Right kidney (tissue), 1 donor: ENCODE measurements around the gene LSS.
"Not testable (repeated sequence)": the region's sequence is repeated elsewhere in the genome, so short reads cannot be mapped to it uniquely, and the experiment has no call there.

ENCODE experiments used
- DNase-seq: peaks from one replicate; pipeline ENCODE4 v3.0.0-alpha.2; 2016

LSS gene

DNA sequence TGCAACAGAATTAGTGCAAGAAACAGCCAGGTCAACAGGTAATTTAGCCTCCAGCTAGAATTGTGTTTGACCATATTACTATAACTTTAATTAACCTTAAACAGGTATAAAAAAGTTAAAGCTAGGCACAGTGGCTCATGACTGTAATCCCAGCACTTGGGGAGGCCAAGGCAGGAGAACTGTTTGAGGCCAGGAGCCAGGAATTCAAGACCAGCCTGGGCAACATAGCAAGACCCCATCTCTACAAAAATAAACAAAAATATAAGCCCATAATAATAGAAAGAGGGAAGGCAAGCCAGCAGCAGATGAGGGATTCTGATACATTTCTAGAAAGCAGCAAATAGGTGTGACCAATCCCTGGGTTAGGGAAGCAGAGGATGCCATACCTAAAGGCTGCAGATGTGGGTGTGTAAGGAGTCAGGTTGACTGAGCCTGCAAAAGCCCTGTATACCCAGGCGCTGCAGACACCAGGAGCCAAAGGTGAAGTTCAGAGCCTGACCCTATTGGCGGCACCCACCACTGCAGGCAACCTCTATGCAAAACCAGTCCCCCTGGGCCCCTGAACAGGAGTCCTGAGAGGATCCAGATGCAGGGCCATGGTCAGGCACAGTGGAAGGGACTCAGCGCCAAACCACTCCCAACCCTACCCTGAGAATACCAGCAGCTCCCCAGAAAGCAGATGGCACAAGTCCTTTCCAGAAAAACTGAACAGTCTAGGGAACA is 19.3 kb upstream of the LSS start:
- no peak for DNase-seq

DNA sequence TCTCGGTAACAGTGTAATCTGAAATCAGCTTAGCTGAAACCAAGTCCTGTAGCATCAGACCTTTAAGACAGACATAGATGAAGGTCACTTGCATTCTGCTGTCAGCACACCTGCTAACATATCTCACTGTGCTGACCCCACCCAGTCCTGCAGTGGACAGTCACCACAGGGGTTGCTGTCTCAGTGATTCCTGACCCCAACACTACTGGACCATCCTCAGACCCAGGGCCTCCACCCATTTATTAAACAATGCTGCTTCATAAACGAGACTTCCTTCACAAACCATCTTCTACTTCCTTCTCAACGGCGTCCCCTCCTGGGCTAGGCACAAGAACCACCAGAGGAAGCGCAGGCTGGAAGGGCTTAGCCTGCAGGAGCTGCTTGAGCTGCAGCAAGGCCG is 17.8 kb upstream of the LSS start:
- DNase-seq: no peak

DNA sequence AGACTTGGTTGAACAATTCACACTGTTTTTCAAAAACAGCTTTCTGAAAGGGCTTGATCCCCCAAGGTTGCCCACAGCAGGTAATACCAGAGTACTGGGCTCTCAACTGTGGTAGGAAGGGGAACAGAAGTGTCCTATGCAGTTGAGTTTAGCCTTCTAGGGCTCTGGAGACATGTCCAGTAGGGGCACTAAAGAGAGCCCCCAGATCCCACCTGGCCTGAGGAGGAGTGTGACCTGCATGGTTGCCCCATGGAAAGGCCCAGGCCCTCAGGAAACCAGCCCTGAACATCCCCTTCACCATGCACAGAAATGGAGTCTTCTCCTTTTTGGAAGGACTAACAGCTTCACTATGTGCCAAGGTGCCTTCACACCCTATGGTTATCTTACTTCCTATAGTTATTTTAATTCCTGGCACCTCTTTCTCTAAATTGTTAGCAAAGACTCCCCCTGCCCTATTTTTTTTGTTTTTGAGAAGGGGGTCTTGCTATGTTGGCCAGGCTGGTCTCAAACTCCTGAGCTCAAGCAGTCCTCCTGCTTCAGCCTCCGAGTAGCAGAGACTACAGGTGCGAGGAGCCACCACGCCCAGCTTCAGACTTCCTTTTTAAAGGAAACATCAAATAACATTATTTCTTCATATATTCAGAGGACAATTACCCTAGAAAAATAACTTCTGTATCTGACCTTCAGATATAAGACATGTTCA is 16.8 kb upstream of the LSS start:
- DNase-seq: no peak

DNA sequence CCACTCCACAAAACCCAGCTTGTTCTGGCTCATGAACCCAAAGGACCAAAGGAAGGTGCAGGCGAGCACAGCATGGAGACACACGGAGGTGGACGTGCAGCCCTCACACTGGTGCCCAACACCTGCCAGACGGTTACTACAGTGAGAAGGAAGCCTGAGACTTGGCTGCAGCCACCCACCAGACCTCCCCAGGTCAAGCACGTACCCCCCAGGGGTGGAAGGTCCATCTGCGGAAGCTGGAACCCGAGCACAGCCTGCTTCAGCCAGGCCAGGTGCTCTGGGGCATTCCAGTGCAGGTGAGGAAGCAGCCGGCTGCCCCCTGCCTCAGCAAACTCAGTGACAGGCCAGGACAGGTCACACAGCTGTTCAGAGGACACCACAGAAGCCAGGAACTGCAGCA is 16.0 kb upstream of the LSS start:
- DNase-seq: no peak

DNA sequence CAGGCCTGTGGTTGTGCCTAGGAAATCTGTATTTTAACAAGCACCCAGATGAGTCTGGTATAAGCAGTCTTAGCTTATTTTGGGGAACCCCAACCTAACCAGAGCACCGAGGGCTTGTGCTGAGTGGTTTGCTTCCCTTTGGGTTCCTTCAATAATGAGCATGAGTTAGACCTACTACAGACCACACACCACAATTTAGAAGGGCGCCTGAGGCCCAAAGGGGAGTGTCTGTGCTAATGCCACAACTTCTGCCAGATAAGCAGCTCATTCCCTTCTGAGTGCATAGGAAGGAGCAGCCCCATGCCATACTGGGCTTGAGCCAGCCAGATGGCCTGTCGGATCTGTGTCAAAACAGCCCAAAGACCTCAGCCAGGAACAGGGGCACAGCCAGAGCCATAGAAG is 15.4 kb upstream of the LSS start:
- no peak for DNase-seq

DNA sequence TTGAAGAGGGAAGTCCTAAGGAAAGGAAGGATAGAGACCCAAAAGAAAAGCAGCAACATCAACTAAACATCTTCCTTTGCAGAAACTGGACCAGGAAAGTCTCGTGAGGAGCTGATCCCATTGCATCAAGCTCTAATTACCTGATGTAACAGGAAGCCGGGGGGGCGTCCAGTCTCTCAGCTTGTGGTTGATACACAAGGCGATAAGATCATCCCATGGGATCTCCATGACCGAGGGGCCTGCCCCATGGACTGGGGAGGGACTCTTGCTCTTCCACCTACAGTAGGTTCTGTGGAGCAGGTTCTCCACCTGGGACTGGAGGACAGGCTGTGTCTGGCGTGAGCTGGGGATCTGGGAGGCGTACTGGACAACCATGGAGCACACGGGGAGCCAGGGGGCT is 14.8 kb upstream of the LSS start:
- no peak for DNase-seq

DNA sequence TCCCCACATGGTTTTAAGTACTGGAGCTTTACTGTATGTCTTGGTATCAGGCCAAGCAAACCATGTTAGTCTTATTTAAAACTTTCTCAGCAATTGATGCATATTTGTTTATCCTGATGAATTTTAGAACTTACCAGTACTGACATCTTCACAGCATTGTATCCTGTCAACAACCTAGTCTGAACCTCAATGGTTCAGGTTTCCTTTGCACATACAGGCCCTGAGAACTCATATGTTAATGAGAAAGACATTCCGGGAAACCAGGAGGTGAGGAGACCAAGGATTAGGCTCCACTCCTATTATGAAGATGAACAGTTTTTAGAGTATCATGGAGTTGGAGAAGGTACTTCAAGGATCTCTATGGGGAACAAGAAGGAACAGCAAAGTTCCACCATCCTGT is 13.0 kb upstream of the LSS start:
- not testable (repeated sequence) for DNase-seq

DNA sequence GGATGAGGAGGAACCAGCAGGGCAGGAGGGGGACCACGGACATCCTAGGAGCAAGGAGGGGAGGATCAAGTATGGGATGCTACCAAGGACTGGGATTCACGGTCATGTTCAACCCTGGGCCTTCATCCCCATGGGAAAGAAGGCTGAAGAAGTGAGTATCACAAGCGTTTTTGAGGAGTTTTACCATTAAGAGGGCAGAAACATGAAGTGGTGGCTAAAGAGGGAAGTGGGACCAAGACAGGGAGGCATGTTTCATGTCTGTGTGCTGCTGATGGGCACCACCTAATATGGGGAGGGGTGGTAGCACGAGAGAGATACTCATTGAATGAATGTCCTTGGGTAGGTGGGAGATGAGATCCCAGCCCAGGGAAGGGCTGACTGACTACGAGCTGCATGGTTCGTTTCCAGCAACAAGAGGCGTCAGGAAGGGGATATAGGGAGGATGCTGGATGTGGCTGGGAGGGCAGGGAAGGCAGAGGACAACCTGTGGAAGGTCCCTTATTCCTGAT is 11.3 kb upstream of the LSS start:
- DNase-seq: no peak

GRCh38 chr21:46237474-46237873 is 8.9 kb upstream of the LSS start:
- no peak for DNase-seq

DNA sequence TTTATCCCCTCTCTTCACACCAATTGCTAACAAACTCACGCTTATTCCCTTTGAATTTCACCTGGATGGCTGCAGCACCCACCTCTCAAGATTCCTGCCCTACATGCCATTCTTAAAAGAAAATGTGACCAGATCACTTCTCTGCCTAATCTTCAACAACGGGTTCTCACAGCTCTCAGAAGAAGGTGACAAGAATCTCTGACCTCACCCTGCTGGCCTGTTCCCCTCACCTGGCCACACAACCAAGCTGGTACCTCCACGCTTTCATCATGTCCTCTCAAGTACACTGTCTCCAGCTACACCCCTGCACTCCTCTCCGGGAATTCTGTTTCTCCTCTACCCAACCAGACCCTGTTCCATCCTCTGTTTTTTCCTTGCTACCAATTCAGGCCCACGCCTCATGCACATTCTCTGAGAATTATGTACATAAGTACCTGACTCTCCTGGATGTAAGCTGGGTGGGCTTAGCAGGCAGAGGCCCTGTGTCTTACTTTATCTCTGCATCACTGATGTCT is 5.9 kb upstream of the LSS start:
- DNase-seq: no peak

DNA sequence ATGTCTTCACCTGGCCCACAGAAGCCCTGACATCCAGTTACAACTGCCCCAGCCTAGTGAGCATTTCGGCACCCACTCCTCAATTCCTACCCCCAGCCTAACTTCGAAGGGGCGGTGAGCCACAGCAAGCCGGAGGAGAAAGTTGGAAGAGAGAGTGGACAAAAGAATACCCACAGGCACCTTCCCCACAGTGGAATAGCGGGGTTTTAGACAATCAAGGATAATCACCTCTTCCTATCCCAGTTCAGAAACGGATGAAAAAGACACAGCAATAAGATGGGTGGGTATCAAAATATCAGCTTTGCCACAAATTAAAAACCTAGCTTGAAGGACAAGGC is 1.3 kb upstream of the LSS start:
- no peak for DNase-seq

DNA sequence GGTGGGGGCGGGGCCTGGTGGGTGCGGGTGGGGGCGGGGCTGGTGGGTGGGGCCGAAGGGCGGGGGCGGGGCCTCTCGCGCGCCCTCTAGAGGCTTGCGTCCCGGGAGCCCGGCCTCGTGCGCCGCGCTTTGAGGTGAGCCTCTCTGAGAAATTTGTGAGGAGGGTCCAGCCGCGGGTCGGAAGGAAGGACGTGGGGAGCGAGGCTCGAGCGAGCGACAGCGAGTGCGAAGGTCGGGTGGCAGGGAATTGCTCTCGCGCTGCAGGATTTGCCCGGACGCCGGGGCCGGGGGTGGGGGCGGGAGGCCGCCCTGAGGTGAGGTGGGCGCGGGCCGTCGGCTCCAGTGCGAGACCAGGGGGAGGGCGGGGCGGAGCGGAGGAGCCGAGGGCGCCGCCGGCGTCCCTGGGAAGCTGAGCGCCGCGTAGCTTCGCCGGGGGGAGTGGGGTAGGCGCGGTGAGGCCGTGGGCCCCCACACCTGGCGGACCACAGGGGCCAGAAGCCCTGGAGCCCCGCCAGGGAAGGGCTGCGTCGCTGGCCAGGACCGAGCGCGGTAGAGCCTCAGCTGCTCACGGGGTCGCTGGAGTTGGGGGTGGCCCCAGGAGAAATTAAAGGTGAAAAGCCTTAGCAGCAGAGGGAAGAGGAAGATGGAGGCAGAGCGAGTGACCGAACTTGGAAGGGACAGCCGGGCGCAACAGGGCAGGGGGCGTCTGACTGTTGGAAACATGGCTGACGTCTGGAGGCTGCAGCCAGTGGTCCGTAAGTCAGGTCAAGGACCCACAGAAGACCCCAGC is 754 bp upstream of the LSS start:
- peak; percentile 78 for DNase-seq

DNA sequence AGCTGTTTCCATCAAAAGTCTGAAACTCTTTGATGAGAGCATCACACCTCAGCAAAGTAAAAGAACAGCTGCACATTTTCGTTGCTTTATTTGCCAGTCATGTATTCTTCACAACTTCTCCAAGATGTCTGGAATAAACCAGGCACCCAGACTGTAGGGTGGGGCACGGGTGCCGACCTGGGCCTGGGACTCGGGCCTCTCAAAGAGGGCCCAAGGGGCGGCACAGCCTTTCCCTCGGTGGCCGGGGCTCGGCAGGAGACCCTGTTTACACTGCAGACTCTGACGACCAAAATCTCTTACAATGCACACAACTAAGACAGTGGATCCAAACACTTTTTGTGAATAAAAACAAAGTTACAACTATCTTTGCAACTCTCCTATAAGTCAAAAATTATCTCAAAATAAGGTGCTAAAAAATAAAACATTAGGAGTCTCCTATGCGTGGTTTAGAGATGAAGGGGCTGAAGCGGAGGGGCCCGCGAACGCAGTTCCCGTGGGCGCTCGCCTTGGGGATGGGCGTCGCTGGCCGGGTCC is 696 bp downstream of the LSS start:
- DNase-seq: no peak

GRCh38 chr21:46226920-46227599 is 1.5 kb downstream of the LSS start:
- peak; percentile 13 for DNase-seq

GRCh38 chr21:46226146-46226545 is 2.4 kb downstream of the LSS start:
- no peak for DNase-seq

GRCh38 chr21:46223661-46224060 is 4.9 kb downstream of the LSS start:
- DNase-seq: not testable (repeated sequence)

DNA sequence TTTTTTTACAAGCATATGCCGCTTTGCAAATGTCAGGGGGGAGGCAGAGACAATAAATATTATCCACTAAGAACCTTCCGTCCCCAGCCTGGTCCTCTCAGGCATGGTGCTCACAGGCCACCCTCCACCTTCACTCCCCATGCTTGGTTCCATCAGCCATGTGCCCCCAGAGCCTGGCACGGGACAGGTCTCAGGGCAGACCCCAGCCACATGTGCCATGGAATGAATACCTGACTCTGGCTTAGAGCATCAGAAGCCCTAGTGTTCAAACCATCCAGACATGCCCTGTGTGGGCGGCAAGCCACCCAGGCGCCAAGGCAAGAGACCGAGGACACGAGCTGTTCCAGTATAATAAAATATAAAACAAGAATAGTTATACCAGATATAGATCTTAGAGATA is 5.4 kb downstream of the LSS start:
- no peak for DNase-seq

DNA sequence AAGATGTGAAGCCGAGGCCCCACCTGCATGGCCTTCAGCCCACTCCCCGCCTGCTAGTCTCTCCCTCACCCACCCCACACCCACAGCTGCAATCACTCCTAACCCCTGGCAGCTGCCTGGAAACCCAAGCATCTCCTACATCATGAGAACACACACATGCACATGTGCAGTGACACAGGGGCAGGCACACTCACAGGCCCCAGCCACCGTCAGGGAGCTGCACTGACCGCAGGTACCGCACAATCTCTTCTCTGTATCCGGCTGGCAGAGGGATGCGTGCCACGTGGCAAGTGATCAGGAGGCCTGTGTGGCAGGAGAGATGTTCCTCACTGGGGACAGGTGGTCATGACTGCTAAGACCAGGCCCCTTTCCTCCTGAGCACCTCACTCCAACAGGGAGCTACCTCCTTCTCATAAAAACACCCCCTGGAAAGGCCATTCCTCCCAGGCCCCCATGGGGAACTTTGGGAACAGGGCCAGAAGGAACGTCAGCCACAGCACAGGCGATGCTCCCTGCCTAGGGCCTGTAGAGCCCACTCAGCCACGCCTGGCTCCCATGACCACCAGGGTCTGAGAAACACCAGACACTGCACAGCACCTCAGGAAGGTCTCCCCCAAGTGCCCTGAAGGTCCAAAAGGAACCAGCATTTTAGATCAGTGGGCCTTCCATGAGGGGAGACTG is 6.0 kb downstream of the LSS start:
- no peak for DNase-seq

DNA sequence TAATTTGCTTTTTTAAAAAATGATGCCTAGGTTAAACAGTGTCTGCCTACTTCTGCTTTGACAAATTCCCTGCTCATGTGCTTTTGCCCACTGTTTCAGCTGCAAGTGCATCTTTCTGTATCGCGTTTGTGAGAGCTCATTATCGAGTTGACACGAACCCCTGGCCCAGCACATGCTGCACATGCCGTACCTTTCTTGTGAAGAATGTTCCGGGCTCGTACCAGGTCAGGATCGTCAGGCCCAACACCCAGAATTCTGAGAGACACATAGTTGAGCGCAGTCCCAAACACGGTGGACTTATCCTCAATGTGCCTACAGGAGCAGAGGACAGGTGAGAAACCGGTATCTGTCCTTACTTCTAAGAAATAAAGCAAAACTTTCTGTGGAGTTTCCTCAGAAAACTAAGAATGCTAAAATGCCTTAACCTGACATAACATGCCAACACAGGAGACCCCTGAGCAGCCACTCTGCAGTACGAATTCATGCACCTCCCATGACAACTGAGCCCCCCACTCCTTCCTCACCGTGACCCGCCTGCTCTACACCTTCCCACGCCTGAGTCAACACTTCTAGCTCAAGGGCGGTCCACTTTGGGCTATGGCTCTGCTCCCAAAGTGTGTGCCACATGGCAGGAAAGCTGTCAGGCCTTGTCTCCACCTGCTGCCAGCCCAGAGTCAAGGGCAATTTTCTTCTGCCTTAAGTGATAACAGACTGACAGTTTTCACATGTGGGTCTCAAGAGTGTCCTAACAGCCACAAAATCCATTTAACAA is 6.7 kb downstream of the LSS start:
- DNase-seq: no peak

DNA sequence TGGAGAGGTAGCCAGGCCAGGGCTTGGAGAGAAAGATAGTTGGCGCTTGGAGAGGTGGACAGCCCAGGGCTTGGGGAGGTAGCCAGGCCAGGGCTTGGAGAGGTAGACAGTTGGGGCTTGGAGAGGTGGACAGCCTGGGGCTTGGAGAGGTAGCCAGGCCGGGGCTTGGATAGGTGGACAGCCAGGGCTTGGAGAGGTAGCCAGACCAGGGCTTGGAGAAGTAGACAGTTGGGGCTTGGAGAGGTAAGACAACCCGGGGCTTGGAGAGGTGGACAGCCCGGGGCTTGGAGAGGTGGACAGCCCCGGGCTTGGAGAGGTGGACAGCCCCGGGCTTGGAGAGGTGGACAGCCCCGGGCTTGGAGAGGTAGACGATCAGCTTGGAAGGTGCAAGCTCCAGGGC is 7.7 kb downstream of the LSS start:
- no peak for DNase-seq

DNA sequence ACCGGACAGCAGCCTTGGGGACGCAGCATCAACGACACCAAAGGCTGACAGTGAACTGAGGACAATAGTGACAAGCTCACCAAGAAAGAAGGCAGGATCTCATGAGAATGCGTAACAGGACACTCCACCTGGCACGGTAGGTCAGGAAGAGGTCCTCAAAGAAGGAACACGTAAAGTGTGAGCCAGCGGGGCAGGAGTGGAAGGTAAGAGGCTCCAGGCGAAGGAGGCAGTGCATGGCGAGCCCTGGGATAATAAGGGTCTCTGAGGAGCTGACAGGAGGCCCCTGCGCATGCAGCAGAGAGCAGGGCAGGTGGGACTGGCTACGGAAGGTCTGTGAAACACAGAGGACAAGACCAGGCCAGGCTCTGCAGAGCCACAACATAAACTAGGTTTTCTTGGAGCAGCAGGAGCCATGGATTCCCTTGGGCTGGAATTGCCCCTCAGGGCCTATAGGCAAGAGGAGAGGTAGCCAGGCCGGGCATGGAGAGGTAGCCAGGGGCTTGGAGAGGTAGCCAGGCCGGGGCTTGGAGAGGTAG is 8.2 kb downstream of the LSS start:
- DNase-seq: no peak
